Activated T-helper 1 cell treated with Interleukin-2 at 50 U/mL for 16 hours (primary cell): Measurements from ENCODE around the gene BMP6.
"Not testable (repeated sequence)": the region's sequence is repeated elsewhere in the genome, so short reads cannot be mapped to it uniquely, and the experiment has no call there.

Experiments
- DNase-seq: peaks from one replicate; pipeline ENCODE4 v3.0.0-alpha.2; 2020; ENCODE audit warnings: low read depth

BMP6 gene

DNA sequence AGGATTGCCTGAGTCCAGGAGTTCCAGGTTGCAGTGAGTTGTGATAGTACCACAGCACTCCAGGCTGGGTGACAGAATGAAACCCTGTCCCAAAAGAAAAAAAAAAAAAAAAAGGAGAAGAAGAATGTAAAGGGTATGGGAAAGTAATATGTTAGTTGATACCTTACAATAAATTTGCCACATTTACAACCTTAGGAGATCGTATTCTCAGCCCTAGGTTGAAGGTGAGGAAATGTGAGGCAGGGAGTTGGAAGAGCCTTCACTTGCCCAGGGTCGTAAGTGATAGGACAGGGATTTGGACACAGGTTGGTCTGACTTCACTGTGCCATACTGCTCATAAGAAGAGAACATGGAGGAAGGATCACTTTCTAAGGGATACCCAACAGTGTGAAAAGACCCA lies 68.6 kb downstream of the BMP6 start:
- no peak for DNase-seq

DNA sequence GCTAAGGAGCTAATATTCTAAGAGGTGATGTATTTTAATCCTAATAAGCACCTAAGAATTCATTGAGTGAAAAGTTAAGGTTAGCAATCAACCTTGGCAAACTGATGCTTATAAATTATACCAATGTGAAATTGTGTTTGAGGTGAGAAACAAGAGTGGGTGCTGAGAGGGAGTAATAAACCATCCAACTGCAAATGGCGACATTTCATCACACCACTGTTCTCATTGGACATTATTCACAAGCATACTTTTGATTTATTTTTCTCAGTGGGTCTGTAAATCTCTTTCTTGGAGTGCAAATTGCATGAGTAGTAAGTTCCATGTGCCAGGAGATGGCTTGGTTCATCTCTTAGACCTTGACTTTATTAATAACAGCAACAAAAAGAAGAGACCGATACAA lies 71.5 kb downstream of the BMP6 start:
- no peak for DNase-seq

DNA sequence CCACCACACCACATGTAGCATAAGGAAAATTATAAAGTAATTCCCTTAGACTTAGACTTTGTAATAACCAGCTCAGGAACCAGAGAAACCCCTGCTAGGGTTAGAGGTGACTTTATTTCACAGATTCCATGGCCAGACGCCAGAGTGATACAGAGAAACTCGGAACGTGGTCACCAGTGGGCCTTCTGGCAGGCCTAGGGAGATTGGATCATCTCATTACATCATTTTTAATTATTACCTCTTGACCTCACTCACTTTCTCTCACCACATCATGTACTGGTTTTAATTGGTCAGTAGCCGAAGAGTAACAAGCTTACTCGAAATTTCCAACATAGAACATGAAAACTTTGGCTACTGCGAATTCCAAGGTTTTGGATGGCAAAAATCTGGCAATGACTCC lies 72.9 kb downstream of the BMP6 start:
- no peak for DNase-seq

DNA sequence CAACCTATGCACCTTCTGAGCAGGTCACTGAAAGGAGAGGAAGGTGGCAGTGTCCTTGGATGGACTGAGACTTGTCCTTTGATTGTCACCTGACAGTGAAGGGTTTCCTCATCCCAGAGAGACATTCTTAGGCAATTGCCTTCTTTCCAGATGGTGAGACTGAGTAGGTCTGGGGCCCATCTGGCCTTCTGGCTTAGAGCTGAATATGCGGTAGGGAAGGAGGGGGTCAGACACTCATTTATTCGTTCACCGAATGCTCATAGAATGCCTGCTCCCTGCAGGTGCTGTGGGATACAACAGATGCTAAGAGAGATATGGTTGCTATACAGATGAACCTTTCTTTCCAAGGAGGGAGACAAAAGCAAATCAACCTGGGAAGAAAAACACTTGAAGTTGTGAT lies 76.8 kb downstream of the BMP6 start:
- DNase-seq: no peak

DNA sequence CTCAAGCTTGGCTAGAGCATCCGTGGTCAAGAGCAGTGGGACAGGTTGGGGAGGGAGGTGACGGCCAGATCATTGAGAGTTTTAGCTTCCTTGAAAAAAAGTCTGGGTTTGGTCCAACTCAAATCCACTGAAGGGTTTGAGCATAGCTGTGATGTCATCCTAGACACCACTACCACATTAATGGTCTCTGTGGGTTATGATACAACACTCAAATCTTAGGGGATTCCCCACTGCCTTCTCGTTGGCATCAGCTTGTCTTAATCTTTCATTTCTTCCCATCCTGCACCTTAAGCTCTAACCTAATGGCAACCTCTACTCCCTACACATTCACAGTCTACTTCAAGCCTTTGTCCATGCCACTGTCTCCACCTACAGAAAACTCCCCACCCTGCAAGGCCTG lies 77.3 kb downstream of the BMP6 start:
- DNase-seq: no peak

DNA sequence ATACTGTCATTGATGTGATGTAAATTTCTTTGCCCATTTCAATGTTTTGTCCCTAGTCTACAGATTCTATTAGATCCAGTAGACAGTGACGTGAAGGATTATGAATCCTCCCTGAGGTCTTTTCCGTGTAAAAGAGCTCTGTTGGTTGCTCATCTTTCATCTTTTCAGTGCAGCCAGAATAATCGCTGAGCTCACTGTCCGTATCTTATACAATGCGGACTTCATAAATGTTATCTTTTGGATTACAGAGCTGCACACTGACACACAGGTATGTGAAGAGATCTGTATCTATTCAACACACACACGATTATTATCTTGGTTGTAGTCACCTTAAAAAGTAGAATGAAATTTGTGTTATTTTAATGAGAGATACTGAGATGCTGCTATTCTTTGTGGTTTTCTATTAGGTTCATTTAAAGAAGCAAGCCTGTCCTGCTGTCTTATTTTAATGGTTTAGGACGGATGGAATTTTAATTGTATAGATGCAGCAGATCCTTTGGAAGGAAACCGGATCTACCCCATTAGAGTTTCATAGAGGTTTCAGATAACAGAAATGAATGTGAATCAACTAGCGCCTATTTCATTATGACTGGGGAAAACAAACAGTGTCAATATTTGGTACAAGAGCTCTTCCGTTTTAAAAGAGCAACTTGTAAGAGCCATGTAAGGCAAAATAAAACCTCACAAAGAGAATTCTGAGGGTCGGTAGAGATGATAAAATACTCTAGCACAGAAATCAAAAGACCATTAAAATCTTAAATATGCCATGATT lies 79.4 kb downstream of the BMP6 start:
- no peak for DNase-seq

DNA sequence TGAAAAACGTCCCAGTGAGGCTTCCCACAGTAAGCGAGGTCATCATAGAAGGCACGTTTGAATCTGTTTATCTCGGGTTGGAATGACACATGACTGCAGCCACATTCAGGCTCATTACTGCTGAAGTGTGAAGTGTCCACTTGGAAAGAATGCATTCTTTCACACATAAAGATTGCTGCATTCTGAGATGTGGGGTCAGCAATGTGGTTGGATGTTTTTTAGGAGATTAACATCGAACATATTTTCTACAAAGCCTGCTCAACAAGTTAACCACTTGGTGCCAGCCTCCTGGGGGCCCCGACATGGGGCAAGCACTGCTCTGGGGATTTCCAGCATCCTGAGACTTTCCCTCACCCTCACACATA lies 79.9 kb downstream of the BMP6 start:
- DNase-seq: no peak

DNA sequence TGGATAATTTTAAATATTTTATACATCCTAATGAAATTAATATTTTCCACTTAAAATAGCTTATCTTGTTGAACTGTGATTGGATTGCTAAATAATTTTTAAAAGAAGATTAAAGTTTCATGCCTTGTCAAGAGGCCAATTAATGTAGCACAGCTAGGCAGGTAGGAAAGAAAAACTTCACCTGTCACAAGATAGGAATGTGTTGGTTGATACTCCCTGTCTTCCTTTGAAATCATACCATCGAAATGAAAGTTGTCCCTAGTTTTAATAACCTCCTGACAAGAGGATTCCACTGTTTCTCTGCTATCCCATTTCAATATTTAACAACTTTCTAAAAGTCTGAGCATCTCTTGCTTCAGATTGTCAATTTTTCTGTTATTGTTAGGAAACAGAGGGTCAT lies 80.8 kb downstream of the BMP6 start:
- DNase-seq: no peak

DNA sequence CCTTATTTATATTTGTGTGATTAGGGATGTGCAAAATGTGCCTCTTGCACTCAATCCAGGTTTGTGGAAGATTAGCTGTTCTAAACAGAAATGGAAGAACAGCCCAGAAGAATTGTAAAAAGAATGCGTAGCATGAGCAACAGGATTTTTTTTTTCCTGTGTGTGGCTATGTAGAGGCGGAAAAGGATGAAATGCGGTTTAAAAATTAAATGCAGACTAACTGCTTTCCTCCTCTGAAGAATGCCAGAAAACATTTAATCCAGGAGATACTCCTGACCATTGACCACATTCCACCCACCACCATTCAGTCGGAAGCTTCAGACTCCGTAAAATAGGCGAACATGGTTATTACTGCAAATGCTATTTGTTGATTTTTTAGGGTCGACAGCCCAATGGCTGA lies 83.4 kb downstream of the BMP6 start:
- no peak for DNase-seq

DNA sequence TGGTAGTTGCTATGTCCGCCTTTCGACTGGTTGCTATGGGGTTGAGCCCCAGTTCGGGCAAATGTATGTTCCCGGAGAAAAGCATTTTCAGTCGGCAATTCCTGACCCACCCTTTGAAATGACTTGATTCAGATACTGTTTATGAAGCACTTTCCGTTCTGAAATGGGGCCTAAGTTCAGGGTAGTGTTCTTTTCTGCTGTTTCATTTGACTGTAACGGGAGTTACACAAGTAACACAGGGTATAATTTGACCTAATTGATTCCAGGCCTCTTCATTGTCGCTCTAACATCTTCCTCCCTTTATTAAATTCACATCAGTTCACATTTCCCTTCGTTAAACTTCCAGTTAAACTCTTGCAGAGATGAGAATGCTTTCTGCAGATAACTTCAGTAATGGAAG lies 85.5 kb downstream of the BMP6 start:
- DNase-seq: no peak

DNA sequence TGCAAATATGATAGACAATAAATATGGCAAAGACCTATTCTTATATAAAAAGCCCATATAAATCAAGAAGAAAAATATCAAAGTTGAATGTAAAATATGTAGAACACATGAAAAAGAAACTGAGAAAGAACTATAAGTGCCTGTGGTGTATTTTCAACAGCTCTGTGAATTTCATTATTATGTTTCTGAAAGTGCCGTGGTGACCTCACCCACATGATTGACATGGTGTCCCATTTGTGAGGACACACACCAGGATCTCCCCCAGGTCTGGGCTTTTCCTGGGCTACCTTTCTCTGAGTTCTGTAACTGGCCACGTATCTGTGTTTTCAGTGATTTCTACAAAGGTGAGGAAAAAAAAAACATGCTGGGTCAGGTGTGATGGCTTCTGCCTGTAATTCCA lies 86.7 kb downstream of the BMP6 start:
- DNase-seq: no peak

DNA sequence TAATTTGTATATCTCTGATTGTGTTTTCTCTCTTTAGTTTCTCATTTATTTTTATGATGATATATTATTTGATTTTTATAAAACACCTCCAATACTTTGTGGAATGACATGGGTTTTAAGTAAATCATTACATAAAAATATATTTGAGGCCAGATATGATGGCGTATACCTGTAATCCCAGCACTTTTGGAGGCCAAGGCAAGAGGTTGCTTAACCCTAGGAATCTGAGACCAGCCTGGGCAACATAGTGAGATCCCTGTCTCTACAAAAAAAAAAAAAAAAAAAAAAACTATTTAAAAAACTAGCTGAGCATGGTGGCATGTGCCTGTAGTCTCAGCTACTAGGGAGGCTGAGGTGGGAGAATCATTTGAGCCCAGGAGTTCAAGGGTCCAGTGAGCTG lies 87.3 kb downstream of the BMP6 start:
- no peak for DNase-seq

DNA sequence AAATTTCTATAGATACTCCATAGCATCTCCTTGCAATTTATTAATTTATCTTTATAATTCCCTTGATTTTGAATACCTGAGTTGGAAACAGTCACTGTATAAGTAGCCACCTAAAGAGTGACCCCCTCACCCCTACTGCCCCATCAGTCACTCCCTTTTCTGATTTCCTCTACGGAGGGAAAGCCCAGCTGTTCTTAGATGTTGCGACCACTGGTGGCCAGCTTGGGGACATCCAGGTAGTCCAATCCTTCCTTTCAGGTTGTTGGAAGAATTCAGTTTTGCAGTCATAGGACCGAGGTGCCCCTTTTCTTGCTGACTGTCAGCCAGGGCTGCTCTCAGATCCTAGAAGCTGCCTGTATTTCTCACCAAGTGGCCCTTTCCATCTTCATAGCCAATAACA lies 87.8 kb downstream of the BMP6 start:
- DNase-seq: no peak

DNA sequence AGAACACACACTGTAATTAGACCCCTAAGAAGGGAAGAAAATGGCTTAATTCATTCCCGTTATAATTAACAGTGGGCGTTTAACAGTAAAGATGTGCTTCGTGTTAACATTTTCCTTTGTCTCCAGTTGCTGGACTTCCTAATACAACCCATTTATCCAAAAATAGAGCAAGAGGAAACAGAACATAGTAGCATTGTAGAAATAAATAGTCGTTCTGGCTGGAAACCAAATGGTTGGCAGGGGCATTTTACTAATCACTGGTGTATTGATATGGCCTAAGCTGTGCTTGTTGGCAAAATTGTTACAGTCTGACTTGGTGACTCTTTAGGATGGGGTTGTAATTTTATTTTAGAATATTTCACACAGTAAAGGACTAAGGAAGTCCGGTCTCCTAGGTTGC lies 89.8 kb downstream of the BMP6 start:
- no peak for DNase-seq

DNA sequence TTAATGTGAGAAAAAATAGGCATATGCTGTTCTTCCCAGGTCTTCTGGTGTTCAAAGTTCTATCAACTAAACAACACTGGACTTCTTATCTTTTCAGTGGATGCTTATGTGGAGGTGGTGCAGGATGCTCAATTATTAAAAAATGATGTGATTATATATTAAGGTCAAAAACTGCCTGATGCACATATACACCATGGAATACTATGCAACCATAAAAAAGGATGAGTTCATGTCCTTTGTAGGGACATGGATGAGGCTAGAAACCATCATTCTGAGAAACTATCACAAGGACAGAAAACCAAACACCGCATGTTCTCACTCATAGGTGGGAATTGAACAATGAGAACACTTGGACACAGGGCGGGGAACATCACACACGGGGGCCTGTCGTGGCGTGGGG lies 91.3 kb downstream of the BMP6 start:
- DNase-seq: not testable (repeated sequence)

DNA sequence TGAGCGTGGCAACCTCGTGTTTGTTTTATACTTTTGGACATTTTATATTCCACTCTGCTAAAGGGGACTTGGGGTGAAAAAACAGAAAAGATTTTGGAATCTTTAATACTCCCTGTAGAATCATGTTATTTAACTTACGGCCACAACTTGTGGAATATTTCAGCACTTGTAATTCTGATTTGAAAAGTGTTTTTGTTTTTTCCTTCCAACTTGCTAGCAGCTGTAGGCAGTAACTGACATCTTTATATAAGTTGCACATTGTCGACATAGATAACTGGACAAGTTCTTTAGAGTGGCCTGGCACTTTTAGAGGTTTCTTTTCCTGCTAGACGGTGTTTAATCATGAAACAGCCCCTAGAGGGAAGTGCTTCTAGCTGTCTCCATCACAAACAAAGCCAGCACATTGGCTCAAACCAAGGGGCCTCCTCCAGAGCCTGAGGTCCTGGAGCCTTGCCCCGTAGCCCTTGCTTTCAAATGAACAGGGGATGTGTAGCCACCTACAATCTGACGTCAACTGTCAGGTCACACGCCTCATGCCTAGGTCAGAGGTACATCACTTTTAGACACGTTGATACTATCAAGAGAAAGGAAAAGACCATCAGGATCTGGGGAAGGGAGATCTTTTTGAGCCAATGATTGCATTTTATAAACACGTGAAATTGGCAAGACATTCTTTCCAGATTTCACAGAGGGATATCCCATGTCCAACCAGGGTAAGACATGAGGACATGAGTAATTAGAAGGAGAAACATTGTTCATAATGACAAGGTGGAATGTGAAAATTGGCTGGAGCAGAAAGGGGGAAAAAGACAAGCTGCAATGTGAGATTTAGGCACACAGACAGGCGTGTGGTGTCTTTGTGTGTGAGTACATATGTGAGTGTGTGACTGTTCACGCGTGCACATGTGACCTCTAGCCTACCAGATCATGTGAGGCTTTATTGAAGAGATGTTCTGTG lies 92.6 kb downstream of the BMP6 start:
- DNase-seq: no peak

DNA sequence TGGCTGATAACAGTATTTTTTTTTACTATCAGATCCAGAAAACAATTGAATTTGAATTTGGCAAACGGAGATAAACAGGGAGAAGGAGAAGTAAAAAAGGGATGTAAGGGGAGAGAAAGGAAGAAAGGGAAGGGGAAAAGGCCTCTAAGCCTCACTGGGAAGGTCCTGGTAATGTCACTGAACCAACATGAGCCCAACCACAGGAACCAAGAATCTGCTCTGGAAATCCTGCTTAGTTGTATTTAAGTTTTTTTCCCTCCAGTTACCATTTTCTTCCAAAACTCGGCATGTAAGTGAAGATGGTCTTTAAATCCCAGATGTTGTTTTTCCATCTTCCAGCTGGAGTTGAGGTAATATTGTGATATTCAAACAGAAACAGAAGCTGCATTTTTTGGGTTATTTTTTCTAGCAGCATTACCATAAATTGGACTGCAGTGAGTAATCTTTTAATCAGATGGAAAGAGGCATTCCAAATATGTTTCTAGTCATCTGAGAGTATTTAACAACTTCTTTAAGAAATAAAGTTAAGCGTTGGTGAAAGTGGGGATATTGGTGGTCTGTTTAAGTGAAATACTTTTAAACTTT lies 93.6 kb downstream of the BMP6 start:
- DNase-seq: no peak

DNA sequence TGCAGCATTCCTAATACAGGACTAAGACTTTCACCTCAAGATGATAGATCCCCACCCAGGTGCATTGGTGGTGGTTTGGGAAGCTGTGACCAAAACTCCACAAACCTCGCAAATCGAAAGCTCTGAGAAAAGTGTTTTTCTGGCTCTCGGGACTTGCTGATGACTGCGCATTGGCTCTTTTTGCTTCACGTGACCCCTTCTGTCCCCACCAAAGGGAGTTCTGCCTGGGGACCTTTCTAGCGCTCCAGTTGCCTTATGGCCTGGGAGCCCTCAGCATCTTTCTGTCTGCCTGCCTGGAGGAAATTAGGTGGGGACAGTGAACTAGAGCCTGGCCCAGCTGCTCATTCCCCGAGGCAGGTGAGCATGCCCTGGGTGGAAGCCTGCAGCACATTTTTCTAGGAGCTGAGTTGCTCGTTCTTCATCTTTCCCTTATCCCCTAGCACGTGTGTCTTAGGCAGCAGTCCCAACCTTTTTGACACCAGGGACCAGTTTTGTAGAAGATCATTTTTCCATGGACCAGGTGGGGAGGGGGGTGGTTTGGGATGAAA lies 94.5 kb downstream of the BMP6 start:
- DNase-seq: no peak

DNA sequence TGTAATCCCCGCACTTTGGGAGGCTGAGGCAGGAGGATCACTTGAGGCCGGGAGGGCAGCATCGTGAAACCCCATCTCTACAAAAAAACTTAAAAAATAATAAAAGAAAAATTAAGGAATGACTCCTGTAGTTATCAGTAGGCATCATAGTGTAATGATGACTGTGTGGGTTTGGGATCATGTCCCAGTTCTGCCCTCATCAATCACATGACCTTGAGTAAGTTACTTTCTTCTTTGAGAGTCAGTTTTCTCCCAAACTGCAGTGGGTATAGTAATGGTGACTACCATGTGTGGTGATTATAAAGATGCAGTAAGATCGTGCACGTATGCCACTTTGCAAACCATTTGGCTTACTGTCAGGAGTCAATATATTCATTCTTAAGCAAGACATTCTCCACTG lies 95.5 kb downstream of the BMP6 start:
- DNase-seq: no peak

DNA sequence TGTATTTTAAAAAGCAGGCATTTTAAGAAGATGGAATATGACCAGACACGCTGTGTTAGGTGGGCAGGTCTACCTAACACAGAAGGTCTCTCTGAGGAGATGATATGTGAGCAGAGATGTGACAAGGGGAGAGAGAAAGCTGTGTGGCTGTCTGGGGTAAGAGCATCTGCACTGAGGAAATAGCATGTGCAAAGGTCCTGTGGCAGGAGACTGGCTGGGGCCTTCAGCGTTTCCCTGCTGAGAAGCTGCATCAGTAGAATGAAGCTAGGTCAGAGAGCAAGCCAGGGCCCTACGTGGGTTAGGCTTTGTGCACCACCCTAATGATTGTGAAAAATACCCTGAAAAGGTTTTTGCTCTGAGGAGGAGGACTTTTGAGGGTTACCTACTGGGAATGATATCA lies 97.7 kb downstream of the BMP6 start:
- no peak for DNase-seq

DNA sequence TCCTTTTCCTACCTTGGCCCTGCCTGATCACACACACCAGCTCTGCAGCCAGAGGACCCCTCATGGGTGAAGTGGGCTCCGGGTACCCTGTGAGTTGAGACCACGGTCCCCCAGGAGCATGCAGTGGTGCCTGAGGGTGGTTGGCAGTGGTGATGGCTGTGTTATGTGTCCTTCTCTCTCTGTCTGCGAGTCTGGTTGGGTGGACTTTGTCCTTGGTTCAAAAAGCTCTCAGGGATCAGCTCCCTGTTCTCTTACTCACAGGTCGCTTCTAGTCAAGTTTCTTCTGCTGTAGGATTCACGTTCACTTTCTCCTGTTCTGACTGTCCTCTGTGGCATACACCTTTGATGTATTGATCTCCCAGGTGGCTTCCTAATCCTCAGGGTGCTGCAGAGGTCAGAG lies 100.1 kb downstream of the BMP6 start:
- DNase-seq: no peak

DNA sequence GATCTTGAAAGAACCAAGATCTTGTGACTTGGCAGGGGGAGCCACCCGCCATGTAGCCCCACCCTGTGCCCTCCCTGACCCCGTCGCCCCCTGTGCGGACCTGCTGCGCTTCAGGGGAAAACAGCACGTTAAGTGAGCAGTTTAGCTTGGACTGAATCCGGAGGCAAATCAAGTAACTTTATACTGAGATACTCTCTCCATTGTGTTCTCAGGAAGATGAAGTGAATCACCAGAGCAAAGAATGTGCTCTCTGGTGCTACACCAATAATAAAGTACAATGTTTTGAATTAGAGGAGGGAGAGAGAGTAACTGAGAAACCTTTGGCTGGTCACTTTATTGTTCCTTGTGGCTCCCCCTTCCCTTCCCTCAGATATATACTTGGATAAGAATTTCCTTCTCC lies 101.2 kb downstream of the BMP6 start:
- no peak for DNase-seq

DNA sequence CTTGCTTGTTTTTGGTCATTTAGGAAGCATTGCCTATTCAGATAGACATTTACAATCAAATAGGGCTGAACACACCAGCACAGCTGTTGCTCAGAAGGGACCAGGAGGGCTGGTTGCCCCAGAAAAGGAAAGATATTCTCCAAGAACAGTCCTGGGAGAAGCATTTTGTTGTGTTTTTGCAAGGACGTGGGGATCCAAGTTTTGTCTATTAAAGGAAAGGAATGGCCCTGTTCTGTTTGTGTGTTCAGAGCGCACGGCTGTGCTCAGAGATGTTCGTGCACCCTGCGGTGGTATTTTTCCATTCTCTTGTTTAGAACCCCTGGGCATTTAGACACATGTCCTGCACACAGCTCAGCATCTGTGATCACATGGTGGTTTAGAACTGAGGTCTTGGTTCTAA lies 102.2 kb downstream of the BMP6 start:
- no peak for DNase-seq
